Peyer's patch (tissue), 4 donors: ENCODE measurements around the gene KLHDC7B.

ENCODE experiments used
- CTCF ChIP-seq, 6 experiments: fragments of 450-650 bp in 4 of 6; fragments of 200-600 bp in 2 of 6; sonication (generic) in 1 of 6; IDR thresholded peaks; one replicate each; pipeline ENCODE4 v1.5.1; 2017 to 2019; ENCODE audit warnings: antibody characterized with exemption in 6 of 6, mild to moderate bottlenecking in 3 of 6, moderate library complexity in 1 of 6
- POLR2A ChIP-seq, 2 donors: fragments of 450-650 bp; IDR thresholded peaks; one replicate each; pipeline ENCODE4 v1.5.1; 2017; ENCODE audit warnings: antibody characterized with exemption in 2 of 2, mild to moderate bottlenecking in 2 of 2, moderate library complexity in 2 of 2

- TF ChIP-seq CTCF (IDR thresholded peaks at IDR 0.05): no peak
- TF ChIP-seq POLR2A (IDR thresholded peaks at IDR 0.05): no peak
Measured at GRCh38 chr22:50503475-50504145, 42.1 kb upstream of the KLHDC7B start.
